PC-9 (cell line): ENCODE data around the gene HMOX2. TPM values are rescaled to one million over a fixed set of nuclear protein-coding genes. Genes with fewer than 3 reads are reported as not detected.

Experiments
- BruUV-seq: library from RNA; stranded (reverse); fragments of 400-500 nt; replicated peaks from 2 replicates; lab custom pipeline; 2021; lab: Mats Ljungman, UMichigan
- CTCF ChIA-PET: fragments of 300-600 bp; sonication (Branson Sonifier 250); formaldehyde crosslinking; loops from one replicate; lab custom pipeline; 2022; ENCODE audit warnings: antibody characterized with exemption; lab: Charles Lee
- POLR2A ChIA-PET: fragments of 300-600 bp; sonication (Branson Sonifier 250); formaldehyde crosslinking; loops from one replicate; lab custom pipeline; 2022; ENCODE audit warnings: antibody characterized with exemption; ENCODE audit not compliant: unreplicated experiment; lab: Charles Lee
- DNase-seq, 2 experiments: peaks; one replicate each; pipeline versions ENCODE4 v3.0.0 to v3.0.0-alpha.2; 2015 to 2022; ENCODE audit warnings: mixed read lengths in 1 of 2
- H2AFZ ChIP-seq: fragments of 200-600 bp; sonication (generic); 2 replicates; pipeline ENCODE4 v1.8.1; 2017; ENCODE audit warnings: antibody characterized with exemption
- H3F3A ChIP-seq: fragments of 200-600 bp; sonication (generic); 2 replicates; pipeline ENCODE4 v1.8.1; 2017; ENCODE audit warnings: antibody characterized with exemption, mild to moderate bottlenecking, low read depth; ENCODE audit not compliant: insufficient read depth
- H3K27ac ChIP-seq: fragments of 200-600 bp; sonication (generic); 2 replicates; pipeline ENCODE4 v1.6.1; 2016; ENCODE audit warnings: mixed run types
- H3K27me3 ChIP-seq: fragments of 200-600 bp; sonication (generic); 2 replicates; pipeline ENCODE4 v1.6.1; 2016; ENCODE audit warnings: low read depth, mixed run types; ENCODE audit not compliant: insufficient read depth
- H3K36me3 ChIP-seq: fragments of 200-600 bp; sonication (generic); 2 replicates; pipeline ENCODE4 v1.6.1; 2016; ENCODE audit warnings: low read depth, mixed run types
- H3K4me1 ChIP-seq: fragments of 200-600 bp; sonication (generic); replicated peaks from 2 replicates; pipeline ENCODE4 v1.6.1; 2016; ENCODE audit warnings: mixed run types; ENCODE audit not compliant: insufficient read depth
- H3K4me2 ChIP-seq: fragments of 200-600 bp; sonication (generic); 2 replicates; pipeline ENCODE4 v1.6.1; 2017; ENCODE audit warnings: mixed run types
- H3K4me3 ChIP-seq: fragments of 200-600 bp; sonication (generic); 2 replicates; pipeline ENCODE4 v1.6.1; 2016; ENCODE audit warnings: mixed run types
- H3K79me2 ChIP-seq: fragments of 200-600 bp; sonication (generic); 2 replicates; pipeline ENCODE4 v1.6.1; 2017; ENCODE audit warnings: low read depth, mixed run types
- H3K9me2 ChIP-seq: fragments of 200-600 bp; sonication (generic); 2 replicates; pipeline ENCODE4 v1.8.1; 2017; ENCODE audit warnings: mild to moderate bottlenecking; ENCODE audit not compliant: insufficient read depth
- H3K9me3 ChIP-seq: fragments of 200-600 bp; sonication (generic); 2 replicates; pipeline ENCODE4 v1.8.1; 2016; ENCODE audit warnings: low read depth; ENCODE audit not compliant: insufficient read depth
- H4K20me1 ChIP-seq: fragments of 200-600 bp; sonication (generic); 2 replicates; pipeline ENCODE4 v1.8.1; 2017; ENCODE audit not compliant: insufficient read depth
- CTCF ChIP-seq: fragments of 200-600 bp; sonication (generic); conservative IDR thresholded peaks from 2 replicates; pipeline ENCODE4 v1.6.1; 2017; ENCODE audit warnings: mixed run types, antibody characterized with exemption, mild to moderate bottlenecking, moderate library complexity
- EZH2 ChIP-seq: fragments of 200-600 bp; sonication (generic); IDR thresholded peaks from 2 replicates; pipeline ENCODE4 v1.8.0; 2017; ENCODE audit warnings: antibody characterized with exemption, low read depth
- intact Hi-C: fragments of 100-400 bp; cut with micrococcal nuclease; formaldehyde crosslinking; loops from one replicate; pipeline ENCODE4 v1.10.0; 2022; ENCODE audit not compliant: unreplicated experiment
- total RNA-seq: library from RNA; stranded (reverse); gene quantifications from 2 replicates; pipeline ENCODE4 v1.2.3, GENCODE V29; 2021

The HMOX2 gene
- total RNA-seq, 1 experiment from 2014 or later, result 68.1 TPM

- Histone ChIP-seq H3K27me3 (peaks cover 13% of the 10 kb centered on the region; the same call in 1 of the 2 replicates), H4K20me1 (no peaks in the 10 kb centered on the region), H3K4me3 (no peak within 1 kb of the TSS), H2AFZ (no peak within 1 kb of the TSS), H3K79me2 (no peaks in the 10 kb centered on the region), H3K9me3 (no peaks in the 10 kb centered on the region), H3K36me3 (no peaks in the 10 kb centered on the region), H3K9me2 (no peaks in the 10 kb centered on the region), H3K27ac (no peak within 1 kb of the TSS), H3K4me2 (no peak within 1 kb of the TSS), H3K4me1 (no peaks in the 10 kb centered on the region), H3F3A (no peaks in the 10 kb centered on the region)
- BruUV-seq, result no TSS peak
- ChIA-PET CTCF (interaction anchor here (0.7 kb wide), 1 partner anchor 68 kb away, joined by 4 read pairs; no protein-coding TSS in a partner anchor), POLR2A (no interaction called here)
- peak in 1 of 2 experiments; percentile 18 for DNase-seq
- TF ChIP-seq EZH2 (no peak), CTCF (no peak)
- intact Hi-C loops, result no loop called here
Measured at GRCh38 chr16:4556112-4556511, 79.9 kb downstream of the HMOX2 start, which contains the start of gene C16orf96. C16orf96 (plus strand) TSS chr16:4556340; CDS start chr16:4556490, 150 bp downstream.

GRCh38 chr16:4556580-4556979, 80.4 kb downstream of the HMOX2 start:
- Histone ChIP-seq H3K36me3 (no peaks in the 10 kb centered on the region), H2AFZ (no peak overlapping the region), H3K4me1 (no peaks in the 10 kb centered on the region), H3K9me2 (no peaks in the 10 kb centered on the region), H3F3A (no peaks in the 10 kb centered on the region), H4K20me1 (no peaks in the 10 kb centered on the region), H3K27ac (no peak overlapping the region), H3K4me3 (no peak overlapping the region), H3K79me2 (no peaks in the 10 kb centered on the region), H3K4me2 (no peak overlapping the region), H3K27me3 (peaks cover 13% of the 10 kb centered on the region; the same call in 1 of the 2 replicates), H3K9me3 (no peaks in the 10 kb centered on the region)
- peak in 1 of 2 experiments; percentile 60 for DNase-seq
- intact Hi-C loops, result no loop called here
- POLR2A ChIA-PET, result no interaction called here
- BruUV-seq, result no TSS peak
- TF ChIP-seq EZH2 (no peak), CTCF (no peak)
- CTCF ChIA-PET, result no interaction called here

GRCh38 chr16:4557973-4558372, 81.8 kb downstream of the HMOX2 start:
- no peaks in the 10 kb centered on the region for H3F3A ChIP-seq
- intact Hi-C loops, result no loop called here
- peaks cover 11% of the 10 kb centered on the region; the same call in 1 of the 2 replicates for H3K27me3 ChIP-seq
- no peaks in the 10 kb centered on the region for H3K4me1 ChIP-seq
- DNase-seq, result no peak
- no peaks in the 10 kb centered on the region for H3K9me2 ChIP-seq
- POLR2A ChIA-PET, result no interaction called here
- no peak overlapping the region for H3K4me3 ChIP-seq
- CTCF ChIA-PET, result no interaction called here
- H2AFZ ChIP-seq, result no peak overlapping the region
- H3K36me3 ChIP-seq, result no peaks in the 10 kb centered on the region
- BruUV-seq, result no TSS peak
- no peaks in the 10 kb centered on the region for H3K9me3 ChIP-seq
- no peak overlapping the region for H3K27ac ChIP-seq
- no peaks in the 10 kb centered on the region for H3K79me2 ChIP-seq
- TF ChIP-seq CTCF (no peak), EZH2 (no peak)
- H3K4me2 ChIP-seq, result no peak overlapping the region
- H4K20me1 ChIP-seq, result no peaks in the 10 kb centered on the region

Other genes starting within 250 kb of the HMOX2 start
- gene SRL, start 234.3 kb upstream of the HMOX2 start, total RNA-seq, result not detected in 2 replicates
- 25.0 and 34.8 TPM in 2 replicates for gene TFAP4, start 203.4 kb upstream of the HMOX2 start, total RNA-seq
- gene GLIS2, start 160.3 kb upstream of the HMOX2 start, total RNA-seq, result 44.2 and 48.3 TPM in 2 replicates
- gene PAM16, start 125.1 kb upstream of the HMOX2 start, total RNA-seq, result 95.9 and 110 TPM in 2 replicates
- 45.3 and 49.8 TPM in 2 replicates for gene VASN, start 104.5 kb upstream of the HMOX2 start, total RNA-seq
- gene CORO7, start 59.8 kb upstream of the HMOX2 start, total RNA-seq, result 42.1 and 55.4 TPM in 2 replicates
- 58.9 and 66.5 TPM in 2 replicates for gene DNAJA3, start 50.5 kb upstream of the HMOX2 start, total RNA-seq
- gene NMRAL1, start 1.8 kb upstream of the HMOX2 start, total RNA-seq, result 118 and 141 TPM in 2 replicates
- 10.7 and 18.4 TPM in 2 replicates for gene CDIP1, start 62.4 kb downstream of the HMOX2 start, total RNA-seq
- 0.13 and 0.15 TPM in 2 replicates for gene C16orf96, start 79.9 kb downstream of the HMOX2 start, total RNA-seq
- 58.4 and 68.7 TPM in 2 replicates for gene UBALD1, start 138.5 kb downstream of the HMOX2 start, total RNA-seq
- gene MGRN1, start 148.4 kb downstream of the HMOX2 start, total RNA-seq, result 67.9 and 70.4 TPM in 2 replicates
- 25.7 and 37.5 TPM in 2 replicates for gene NUDT16L1, start 217.2 kb downstream of the HMOX2 start, total RNA-seq